HPDE6-E6E7 (cell line): ENCODE data around the gene PPP1R7.
"Not testable (repeated sequence)": the region's sequence is repeated elsewhere in the genome, so short reads cannot be mapped to it uniquely, and the experiment has no call there.

Source experiments
- DNase-seq: peaks from one replicate; pipeline ENCODE4 v3.0.0; 2011; ENCODE audit warnings: missing footprints; ENCODE audit errors: extremely low spot score

Gene PPP1R7

DNA sequence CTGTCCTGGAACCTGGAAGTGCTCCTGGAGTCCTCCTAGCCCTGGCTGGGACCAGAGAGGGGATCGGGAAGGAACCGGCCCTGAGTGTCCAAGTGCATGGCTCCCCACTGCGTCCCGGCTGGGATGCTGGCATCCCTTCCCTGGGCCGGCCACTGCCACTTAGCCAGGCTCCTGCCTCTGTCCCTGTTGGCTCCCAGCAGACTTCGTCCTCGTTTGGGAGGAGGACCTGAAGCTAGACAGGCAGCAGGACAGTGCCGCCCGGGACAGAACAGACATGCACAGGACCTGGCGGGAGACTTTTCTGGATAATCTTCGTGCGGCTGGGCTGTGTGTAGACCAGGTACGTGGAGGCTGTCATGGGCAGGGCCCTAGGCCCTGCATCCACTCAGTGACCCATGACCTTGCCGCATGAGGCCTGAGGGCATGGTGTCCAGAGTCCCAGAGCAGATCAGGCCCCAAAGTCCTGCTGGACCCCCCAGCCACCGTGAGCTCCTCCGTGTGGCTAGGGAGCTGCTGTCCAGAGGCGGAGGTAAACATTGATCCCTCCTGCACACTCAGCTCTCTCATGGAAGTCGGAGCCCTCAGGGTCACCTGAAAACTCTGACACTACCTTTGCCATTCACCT lies 45.4 kb downstream of the PPP1R7 start:
- no peak for DNase-seq

DNA sequence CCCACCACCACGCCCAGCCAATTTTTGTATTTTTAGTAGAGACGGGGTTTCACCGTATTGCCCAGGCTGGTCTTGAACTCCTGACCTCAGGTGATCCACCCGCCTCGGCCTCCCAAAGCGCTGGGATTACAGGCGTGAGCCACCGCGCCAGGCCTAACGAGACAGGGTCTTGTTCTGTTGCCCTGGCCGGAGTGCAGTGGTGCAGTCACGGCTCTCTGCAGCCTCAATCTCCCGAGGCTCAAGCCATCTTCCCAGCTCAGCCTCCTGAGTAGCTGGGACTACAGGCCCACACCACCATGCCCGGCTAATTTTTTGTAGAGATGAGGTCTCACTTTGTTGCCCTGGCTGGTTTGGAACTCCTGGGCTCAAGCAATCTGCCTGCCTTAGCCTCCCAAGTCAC lies 47.0 kb downstream of the PPP1R7 start:
- DNase-seq = not testable (repeated sequence)

DNA sequence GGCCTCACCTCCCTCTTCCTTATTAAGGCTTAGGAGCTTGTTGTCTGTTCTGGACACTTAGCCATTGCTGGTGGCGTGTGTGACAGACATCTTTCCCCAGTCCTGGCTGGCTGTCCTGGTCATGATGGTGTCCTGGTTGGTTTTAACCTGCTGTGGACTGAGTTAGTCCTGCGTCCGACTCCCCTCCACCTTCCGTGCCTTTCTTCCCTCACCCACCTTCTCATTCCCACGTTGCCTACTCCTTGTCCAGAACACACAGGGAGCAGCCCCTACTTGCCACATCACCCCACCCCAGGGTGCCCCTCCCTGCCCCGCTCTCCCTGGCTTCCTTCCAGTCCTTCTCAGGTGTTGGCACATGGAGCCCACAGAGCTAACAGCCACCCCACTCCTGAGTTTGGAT lies 47.7 kb downstream of the PPP1R7 start:
- no peak for DNase-seq

DNA sequence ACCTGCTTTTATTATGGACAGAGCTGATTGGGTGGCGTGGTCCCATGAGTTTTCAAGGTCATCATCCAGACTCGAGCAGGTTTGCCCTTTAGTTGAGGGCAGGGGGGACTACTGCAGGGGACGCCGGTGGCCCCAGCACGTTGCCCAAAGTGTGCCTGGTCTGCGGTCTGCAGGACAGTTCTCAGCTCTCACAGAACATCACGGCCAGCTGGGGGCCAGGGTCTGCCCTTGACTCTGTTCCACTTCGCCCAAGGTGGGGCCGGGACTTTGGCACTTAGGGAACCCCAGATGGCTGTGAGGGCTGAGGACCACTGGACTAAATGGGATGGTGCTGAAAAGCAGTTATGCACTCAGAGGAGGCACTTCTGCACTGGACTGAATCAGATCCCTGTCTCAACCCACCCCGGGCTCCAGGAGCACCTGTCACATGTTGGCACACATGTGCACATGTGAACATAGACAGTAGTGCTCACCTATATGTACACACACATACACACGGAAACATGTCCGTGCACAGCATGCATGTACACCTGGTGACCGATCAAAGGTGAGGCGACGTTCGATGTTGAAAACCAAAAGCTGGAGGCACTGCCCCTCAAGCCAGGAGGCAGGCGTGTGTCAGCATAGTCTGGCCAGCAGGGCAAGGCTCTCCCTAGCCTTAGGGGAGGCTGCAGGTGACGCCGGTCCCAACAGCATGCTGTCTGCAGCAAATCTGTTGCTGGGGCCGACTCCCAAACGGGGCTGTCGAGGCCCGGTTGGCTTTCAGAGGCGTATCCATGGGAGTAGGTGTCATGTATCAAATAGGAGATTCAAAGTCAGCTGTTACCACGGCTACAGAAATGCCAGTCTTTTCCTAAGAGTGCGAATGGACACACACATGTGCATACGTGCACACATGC lies 48.4 kb downstream of the PPP1R7 start:
- no peak for DNase-seq

DNA sequence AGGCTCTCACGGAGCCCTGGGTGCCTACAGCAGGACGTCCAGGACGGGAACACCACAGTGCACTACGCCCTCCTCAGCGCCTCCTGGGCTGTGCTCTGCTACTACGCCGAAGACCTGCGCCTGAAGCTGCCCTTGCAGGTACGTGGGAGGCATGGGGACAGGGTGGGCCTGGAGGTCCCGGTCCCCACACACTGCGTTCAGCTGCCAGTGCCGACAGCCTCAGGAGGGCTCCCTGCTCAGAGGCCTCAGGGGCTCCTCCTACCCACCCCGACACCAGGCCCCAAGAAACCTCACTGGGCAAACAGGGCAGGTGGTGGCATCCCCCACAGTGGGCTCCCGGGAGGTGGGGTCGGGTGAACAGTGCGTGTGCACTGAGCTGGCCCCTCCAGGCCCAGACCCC lies 49.0 kb downstream of the PPP1R7 start:
- DNase-seq = no peak

DNA sequence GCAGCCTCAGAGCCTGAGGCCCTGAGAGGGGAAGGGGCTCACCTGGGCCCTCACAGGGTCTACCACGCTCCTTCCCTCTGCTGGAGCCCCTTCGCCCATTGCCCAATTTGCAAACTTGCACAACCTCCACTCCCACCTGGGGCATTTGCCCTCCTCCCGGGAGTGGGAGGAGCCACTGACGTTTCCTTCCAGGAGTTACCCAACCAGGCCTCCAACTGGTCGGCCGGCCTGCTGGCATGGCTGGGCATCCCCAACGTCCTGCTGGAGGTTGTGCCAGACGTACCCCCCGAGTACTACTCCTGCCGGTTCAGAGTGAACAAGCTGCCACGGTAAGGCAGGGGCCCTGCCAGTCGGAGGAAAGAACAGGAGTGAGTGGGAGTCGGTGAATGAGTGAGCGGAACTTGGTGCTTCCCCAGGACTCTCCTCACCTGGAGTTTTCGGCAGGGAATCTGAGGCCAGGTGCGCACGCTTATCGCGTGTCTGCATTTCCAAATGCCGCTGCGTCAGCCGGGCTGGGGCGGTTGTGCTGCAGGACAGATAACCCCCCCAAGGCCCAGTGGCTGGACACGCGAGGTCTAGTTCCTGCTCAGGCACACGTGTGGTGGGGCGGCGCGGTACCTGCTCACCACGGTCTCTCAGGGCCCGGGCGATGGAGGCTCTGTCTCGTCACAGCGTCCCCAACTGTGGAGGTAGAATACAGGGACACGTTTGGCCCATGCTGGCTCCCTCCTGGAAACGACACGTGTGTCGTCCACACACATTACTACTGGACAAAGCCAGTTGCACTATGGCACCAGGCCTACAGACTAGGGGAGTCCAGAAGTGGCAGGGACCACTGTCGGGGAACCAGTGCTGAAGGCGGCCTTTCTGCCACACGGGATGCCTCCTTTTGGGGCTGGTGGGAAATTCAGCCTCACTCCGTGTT lies 49.9 kb downstream of the PPP1R7 start:
- DNase-seq = no peak

DNA sequence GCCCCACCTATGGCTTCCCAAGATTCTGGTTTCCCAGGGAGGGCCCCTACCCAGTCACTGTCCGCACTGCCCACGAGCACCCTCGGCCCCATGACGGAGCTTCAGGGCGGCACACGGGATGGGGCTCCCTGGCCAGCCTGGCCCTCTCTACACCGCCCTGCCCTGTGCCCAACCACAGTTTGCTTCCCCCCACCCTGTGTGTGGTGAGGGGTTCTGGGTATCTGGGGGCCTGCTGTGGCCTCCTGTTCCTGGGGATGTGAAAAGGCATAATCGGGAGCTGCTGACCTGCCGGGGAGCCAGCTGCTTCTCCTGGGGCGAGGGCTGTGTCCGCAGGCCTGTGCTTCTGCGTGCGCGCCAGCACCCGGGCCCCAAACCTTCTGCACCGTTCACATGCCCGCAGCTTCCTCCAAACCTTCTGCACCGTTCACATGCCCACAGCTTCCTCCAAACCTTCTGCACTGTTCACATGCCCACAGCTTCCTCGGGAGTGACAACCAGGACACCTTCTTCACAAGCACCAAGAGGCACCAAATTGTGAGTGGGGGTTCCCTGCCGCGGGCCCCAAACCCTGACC lies 50.6 kb downstream of the PPP1R7 start:
- no peak for DNase-seq

DNA sequence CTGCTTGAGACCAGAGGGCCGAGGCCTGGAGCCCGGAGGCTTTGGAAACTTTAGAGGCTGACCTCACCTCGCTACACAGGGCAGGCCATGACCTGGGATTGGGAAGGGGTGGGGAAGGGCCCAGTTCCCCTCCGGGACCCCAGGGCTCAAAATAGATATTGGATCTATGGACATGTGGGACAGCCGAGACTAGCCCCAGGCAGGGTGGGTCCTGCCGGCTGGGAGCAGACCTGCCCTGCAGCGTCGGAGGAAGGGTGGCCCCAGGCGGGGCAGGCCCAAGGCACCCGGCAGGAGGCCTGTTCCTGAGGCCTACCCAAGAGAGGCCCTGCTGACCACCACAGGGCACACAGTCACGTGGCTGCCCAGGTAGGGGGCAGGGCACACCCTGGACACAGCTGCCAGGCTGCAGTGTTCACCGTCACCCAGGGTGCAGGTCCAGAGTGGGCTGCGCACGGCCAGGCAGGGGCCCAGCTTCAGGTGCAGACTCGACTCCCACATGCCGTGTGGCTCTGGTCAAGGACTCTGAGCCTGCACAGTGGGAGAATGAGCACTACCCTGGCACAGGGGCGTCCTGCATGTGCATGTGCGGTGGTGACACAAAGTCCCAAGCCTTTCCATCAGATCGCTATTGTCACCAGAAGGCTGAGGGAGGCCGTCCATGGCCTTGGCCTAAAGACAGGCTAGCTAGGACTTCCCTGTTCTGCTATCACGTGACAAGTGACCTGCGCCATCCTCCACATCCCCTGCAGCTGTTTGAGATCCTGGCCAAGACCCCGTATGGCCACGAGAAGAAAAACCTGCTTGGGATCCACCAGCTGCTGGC lies 51.4 kb downstream of the PPP1R7 start:
- DNase-seq = no peak

DNA sequence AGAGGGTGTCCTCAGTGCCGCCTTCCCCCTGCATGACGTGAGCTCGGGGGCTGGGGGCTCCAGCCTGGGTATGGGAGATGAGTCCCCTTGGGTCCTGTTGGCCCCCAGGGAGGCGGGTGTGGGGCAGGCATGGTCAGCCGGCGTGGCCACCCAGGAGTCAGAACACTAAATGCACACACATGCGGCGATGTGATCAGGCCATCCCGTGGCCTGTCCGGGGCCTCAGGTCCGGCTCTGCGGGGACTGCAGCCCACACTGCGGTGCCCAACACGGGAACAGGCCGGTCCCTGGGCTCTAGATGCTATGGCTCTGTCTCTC lies 52.0 kb downstream of the PPP1R7 start:
- no peak for DNase-seq

DNA sequence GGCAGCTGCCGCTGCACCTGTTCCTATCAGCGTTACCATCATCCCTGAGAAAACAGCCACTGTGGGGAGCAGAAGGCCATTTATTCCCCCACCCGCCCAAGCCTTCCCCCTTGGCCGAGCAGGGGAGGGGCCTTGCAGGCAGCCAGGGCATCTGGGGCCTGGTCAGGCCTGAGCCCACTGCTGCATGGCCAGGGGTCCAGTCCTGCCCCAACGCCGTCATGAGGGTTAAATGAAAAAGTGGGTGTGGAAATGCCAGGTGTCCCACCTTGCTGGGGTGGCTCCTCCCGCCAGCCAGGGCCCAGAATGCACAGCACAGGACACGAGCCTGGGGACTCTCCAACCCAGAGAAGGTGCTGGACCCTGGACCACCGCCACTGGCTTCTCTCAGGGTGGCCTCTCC lies 52.4 kb downstream of the PPP1R7 start:
- no peak for DNase-seq

DNA sequence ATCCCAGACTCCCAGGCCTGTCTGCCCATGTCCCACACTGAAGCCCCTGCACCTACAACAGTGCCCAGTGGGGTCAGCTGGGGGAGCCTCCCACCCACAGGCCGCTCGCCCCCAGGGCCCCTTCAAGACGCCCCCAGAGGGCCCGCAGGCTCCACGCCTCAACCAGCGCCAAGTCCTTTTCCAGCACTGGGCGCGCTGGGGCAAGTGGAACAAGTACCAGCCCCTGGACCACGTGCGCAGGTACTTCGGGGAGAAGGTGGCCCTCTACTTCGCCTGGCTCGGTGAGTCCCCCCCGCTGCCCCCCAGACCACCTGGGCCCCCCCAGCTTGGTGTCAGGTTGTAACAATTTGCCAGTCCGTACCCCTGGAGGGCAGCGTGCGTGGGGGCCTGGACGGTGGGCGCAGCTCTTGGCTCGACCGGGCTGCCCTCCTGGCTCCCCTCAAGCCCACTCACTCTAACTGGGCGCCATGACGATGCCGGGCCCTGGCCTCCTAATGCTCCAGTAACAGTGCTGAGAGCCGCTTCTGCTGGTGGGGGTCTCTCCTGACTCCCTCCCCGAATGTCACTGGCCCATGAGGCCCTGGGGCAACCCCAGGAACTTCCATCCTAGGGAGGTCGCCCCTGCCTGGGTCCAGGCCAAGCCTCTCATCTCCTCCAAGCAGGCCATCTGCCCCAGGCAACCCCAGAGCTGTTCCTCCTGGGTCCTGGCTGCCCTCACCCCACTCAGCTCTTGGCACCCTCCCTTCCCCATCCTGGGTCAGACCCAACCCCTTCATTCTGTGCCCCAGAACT lies 53.1 kb downstream of the PPP1R7 start:
- DNase-seq = no peak

DNA sequence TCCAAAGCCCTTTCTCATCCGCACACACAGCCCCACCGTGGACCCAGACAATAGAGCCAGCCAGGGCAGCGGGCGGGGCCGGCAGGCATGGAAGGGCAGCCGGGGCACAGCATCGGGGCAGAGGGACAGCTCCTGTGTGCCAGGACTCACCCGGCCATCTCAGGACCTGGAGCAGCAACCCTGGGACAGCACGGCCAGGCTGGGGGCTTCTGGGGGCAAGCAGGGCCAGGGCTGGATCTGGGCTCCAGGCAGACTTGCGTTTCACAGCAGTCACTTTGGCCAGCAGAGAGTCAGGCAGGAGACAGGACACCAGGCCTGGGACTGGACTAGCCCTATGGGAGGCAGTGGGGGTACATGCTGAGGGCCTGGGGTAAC lies 53.7 kb downstream of the PPP1R7 start:
- DNase-seq = no peak

DNA sequence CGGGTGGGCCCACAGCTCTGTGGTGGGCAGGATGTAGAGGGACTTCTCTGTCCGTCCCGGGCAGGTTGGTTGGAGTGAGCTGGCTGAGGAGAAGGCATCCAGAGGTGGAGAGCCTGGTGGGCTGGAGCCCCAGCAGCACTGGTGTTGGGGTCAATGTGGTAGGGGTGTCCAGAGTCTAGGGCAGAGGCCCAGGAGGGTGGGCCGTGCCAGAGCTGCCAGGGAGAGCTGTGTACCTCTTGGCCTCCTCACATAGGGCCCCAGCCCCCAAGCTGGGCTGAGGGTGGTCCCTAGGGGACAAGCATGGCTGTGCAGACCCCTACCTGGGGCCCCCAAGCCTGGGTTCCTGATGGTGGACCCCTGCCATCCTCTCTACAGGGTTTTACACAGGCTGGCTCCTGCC lies 54.2 kb downstream of the PPP1R7 start:
- no peak for DNase-seq

DNA sequence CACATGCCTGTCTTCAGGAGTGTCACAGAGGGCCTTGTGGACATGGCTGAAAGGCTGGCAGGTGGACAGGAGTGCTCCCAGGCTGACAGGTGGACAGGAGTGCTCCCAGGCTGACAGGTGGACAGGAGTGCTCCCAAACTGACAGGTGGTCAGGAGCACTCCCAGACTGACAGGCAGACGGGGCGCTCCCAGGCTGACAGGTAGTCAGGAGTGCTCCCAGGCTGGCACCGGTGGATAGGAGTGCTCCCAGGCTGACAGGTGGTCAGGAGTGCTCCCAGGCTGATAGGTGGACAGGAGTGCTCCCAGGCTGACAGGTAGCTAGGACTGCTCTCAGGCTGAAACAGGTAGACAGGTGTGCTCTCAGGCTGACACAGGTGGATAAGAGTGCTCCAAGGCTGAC lies 54.8 kb downstream of the PPP1R7 start:
- no peak for DNase-seq

DNA sequence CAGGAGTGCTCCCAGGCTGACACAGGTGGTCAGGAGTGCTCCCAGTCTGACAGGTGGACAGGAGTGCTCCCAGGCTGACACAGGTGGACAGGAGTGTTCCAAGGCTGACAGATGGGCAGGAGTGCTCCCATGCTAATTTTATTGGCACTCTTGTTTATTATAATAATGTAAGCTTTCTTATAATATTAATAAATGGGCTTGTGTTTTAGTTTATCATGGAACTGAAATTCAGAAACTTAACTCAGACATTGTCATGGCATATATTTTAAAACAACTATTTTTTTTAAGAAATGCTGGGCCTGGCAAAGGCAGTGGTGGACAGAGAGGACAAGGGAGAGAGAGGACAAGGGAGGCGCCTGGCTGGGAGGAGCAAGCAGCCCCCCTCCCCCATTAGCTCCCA lies 56.9 kb downstream of the PPP1R7 start:
- DNase-seq = no peak

DNA sequence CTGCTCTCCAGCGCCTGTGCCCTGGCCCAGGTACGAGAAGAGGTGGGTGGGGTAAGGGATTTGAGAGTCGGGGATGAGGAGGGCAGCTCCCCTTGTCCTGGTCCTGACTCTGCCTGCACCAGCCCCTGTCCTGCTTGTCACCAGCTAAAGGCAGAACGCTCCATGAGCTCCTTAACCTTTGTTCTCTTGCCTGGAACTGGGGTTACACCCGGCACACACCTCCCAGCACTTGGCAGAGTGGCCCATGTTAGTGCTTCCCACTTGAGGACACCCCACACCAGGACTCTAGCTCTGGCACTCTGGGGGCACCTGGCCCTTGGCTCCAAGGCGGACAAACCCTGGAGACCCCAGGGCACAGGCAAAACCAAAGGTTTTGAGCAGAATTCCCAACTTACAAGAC lies 57.4 kb downstream of the PPP1R7 start:
- DNase-seq = no peak

DNA sequence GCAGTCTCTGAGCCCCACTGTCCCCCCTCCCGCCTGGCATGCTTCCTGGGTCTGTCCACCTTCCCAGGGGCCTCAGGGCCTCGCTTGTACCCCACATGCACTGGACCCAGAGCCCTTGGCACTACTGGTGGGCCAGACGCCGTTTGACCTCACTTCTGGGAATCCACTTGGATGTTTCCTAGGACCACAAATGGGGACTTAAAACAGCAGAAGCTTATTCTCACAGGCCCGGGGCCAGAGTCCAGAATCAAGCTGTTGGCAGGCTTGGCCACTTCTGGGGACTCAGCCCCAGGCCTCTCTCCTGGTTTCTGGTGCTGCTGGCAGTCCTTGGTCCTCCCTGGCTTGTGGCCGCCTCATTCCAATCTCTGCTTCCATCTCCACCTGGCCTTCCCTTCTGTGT lies 57.8 kb downstream of the PPP1R7 start:
- no peak for DNase-seq

DNA sequence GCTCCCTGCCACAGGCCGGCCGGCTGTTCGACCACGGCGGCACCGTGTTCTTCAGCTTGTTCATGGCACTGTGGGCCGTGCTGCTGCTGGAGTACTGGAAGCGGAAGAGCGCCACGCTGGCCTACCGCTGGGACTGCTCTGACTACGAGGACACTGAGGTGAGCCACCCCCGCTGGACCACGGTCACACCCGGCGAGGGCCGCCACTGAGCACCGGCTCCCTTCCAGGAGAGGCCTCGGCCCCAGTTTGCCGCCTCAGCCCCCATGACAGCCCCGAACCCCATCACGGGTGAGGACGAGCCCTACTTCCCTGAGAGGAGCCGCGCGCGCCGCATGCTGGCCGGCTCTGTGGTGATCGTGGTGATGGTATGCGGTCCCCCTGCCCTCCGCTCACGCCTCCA lies 59.0 kb downstream of the PPP1R7 start:
- no peak for DNase-seq

DNA sequence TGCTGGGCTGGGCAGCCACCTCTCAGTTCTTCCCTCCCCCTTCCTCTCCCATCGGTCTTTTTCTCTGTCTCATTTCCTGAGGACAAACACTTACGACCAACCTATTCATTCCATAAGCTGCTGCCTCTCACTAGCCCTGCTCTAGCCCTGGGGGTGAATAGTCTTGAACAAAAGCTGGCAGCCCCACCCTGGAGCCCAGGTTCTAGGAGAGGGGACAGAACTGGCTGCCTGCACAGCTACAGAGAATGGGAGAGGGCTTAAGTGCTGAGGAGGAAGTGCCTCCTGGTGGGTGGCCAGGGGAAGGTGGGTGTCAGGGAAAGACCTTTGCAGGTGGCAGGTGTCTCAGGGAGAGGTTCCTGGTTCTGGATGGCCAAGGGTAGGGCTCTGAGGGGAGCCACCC lies 61.0 kb downstream of the PPP1R7 start:
- no peak for DNase-seq

DNA sequence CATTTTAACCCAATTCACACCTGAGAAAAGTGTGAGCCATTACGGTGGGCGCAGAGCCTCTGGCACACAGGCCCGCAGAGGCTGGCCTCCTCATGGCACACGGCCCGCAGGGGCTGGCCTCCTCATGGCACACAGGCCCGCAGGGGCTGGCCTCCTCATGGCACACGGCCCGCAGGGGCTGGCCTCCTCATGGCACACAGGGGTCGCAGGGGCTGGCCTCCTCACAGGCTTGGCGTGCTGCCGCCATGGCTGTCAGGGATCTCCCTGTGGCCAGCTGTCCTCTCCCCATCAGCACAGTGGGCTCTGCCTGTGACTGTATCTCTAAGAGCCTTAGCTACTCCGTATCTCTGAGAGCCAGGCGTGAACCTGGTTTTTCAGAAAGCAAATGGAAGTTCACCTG lies 62.8 kb downstream of the PPP1R7 start:
- no peak for DNase-seq

DNA sequence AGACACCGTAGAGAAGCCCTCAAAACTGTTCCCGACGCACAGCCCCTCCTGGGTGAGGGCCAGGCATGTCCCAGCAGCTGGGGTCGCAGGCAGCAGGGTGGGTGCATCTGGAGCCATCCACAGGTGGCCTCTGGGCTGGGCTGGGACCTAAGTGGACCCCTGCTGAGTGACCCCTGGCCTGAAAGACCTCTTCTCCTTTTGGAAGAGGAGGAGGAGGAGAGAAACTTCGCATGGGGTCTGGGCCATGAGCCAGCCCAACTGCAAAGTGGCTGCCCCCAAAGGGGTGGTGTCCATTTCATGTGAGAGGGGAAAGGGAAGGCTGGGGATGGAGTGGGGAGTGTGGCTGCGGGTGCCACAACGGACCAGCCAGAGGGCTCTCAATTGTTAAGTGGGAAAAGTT lies 63.3 kb downstream of the PPP1R7 start:
- no peak for DNase-seq
